ENCODE results near the gene GTPBP1.

Gene GTPBP1

DNA sequence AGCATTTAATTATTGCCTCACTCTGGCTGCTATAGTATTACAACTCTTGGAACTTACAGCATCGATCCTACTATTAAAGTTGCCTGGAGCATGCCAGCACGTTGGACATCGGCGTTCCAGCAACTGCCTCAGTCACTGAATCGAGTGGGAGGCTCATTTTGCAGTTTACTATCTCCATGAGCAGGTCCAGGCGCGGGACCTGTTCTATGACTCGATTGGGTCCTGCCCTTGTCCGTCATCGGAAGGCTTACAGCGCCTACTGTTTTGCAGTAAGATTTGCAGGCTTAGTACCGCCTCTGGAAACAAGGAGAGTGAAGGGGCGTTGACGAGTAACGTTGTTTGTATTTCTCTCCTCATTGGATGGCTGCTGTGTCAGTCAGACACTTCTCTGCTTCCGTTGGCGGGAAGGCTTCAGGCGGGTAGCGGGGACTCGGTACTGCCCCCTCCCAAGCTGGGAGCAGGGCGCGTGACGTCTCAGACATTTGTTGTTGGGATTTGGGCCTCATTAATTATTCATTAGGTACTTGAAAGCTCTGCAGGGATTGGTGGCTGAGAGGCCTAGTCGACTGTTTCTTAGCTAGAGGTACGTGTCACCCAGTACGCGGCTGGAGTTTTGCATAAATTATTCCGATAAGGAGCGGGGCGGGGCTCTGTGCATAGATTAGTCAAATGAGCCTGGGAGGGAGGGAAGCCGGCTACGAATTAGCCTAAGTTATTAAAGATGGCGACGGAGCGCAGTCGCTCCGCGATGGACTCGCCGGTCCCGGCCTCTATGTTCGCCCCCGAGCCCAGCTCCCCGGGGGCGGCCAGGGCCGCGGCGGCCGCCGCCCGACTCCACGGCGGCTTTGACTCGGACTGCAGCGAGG is at the start of gene GTPBP1:
Gene GTPBP1 (plus strand): TSS at position 710 of the 866 bp plus-strand sequence. CDS start 12 bp downstream, at position 722.
- TF ChIP-seq GATA2 (IDR thresholded peaks at IDR 0.05; ENCODE audit: low read depth, low read length), result no peak
- no peak for TF ChIP-seq GATA3 (IDR thresholded peaks at IDR 0.05; ENCODE audit: low read depth, low read length)

DNA sequence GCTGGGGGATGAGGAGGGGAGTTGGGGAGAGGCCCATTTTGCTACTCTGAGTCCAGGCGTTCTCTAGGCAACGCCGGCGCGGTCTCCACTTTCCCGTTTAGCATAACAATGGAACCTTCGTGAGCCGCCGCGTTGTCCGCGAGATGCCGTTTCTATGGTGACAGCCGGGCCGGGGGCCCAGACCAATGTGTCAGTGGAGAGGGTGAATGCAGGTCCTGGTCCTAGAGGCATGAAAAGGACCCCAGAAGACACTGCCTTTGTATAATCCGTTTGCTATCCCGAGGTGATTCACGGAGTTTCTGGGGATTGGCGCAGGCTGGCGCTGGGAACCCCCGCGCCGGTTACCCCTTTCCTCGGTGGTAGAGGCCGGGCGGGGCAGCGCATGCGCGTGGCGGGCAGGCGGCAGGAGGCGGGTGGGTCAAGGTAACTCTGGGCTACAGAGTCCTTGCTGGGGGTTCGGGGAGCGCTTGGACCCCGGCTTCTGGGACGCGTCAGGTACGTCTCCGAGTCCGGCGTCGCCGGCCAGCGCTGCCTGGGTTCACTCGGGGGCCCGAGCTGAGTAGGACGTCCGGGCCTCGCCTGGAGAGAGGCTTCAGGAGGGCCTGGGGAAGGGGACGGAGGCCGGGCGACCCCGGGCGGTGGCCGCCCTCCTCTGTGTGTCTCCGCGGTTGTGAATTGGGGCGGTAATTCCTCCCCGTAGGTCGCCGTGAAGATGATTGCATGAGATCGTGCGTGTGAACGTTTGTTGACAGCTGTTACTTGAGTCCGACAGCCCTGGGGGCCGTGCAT is 49.3 kb upstream of the GTPBP1 start, which contains the start of the genes CBY1 and FAM227A:
Gene CBY1 (plus strand): TSS at position 383 of the 789 bp plus-strand sequence. CDS start 11,417 bp downstream, outside the sequence.
Gene FAM227A (minus strand): TSS at position 137 of the 789 bp plus-strand sequence. CDS start 6,224 bp downstream, outside the sequence.
- TF ChIP-seq GATA3 (IDR thresholded peaks at IDR 0.05; ENCODE audit: low read depth, low read length), result no peak

DNA sequence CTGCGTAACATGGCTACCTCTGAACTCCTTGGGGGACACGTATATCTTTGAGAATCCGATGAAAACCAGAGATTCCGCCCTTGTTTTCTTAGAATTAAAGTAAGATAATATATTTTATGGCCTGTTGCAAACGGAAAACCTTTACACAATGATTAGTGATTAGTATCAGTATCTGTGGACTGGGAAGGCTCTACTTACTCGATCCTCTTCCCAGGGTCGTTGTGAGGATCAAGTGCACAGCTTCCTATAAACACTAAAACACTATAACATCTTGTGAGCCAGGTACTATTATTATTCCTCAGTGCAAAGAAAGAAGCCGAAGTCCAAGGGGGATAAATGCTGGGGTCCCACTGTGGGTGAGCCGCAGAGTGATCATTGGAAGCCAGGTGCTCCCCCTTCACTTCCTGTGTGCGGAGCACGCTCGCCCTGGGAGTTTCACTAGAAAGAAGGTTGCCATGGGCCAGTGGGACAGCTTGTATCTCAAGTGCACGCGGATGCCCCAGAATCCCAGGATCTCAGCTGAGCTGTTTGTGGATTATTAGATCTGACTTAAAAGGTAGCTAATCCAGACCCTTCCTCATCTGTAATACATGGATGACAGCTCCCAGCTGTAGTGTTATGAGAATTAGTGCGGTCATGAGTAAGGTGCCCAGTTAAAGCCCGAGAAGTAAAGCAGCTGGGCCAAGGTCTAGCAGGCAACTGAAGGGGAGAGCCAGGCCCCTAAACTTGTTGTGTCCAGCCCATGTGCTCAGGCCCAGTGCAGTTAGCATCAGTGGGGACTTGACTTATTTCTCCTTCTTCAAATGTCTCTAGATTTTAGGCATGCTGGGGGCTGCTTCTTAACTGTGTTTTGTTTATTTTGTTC is 48.5 kb upstream of the GTPBP1 start:
- TF ChIP-seq GATA3 (IDR thresholded peaks at IDR 0.05; ENCODE audit: low read depth, low read length), result no peak
- no peak for TF ChIP-seq GATA2 (IDR thresholded peaks at IDR 0.05; ENCODE audit: low read depth, low read length)

DNA sequence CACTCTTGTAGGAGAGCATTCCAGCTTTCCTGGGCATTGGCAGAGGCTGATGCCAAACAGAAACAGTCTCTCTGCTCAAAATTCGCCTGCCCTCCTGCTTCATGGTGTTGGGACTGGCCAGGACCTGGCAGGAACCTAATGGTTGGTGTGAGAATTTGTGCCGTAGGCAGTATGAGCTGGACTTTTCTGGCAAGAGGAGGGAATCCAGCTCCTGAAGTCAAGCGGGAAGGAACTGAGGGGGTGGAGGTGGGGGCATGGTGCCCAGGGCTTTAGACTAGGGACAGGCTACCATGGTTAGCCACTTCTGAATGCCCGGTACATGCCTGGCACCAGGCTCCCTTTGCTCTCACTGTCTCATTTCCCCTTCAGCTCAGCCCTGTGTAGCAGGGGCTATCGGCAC is 30.9 kb upstream of the GTPBP1 start:
- no peak for TF ChIP-seq GATA2 (IDR thresholded peaks at IDR 0.05; ENCODE audit: low read depth, low read length)
- TF ChIP-seq GATA3 (IDR thresholded peaks at IDR 0.05; ENCODE audit: low read depth, low read length), result no peak

DNA sequence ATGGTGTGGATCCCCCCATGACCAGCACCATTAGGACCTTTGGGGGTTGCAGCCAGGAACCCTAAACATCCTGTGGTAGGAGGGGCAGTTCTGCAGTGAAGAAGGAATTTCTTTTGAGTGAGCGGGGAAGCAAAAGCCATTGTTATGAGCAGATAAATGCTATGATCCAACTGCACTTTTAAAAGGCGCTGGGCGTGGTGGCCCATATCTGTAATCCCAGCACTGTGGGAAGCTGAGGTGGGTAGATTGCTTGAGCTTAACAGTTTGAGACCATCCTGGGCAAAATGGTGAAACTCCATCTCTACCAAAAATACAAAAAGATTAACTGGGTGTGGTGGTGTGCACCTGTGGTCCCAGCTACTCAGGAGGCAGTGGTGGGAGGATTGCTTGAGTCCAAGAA is 29.9 kb upstream of the GTPBP1 start:
- TF ChIP-seq GATA3 (IDR thresholded peaks at IDR 0.05; ENCODE audit: low read depth, low read length), result no peak
- no peak for TF ChIP-seq GATA2 (IDR thresholded peaks at IDR 0.05; ENCODE audit: low read depth, low read length)

DNA sequence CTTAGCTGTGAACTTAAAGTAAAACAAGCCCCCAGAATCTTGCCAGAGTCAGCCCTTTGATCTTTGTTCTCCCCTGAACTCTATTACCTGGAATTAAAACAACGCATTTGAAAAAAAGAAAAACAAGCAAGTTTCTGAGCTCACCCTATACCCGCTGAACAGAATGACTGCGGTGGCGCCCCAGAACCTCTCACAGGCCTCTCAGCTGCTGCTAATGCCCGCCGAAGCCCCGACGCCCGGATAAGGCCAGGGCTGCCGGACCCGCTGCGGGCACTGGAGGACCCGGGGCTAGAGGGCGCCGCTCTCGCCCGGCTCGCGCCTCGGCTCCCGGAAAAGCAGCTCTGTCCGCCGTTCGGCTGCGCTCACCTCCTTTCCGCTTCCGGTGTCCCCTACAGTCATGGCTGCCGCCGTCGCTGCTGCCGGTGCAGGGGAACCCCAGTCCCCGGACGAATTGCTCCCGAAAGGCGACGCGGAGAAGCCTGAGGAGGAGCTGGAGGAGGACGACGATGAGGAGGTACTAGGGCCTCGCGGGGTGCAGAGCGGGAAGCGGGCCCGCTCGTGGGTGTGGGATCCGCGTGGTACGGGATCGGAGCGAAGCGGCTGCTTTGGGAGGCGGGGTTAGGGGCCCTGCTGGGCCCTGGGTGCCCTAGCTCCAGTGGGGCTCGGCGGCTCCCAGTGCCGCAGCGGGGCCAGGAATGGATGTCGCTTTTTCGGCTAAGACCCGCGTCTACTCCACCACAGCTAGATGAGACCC is 24.0 kb upstream of the GTPBP1 start, which contains the start of gene TOMM22:
Gene TOMM22 (plus strand): TSS at position 376 of the 754 bp plus-strand sequence. CDS start 22 bp downstream, at position 398.
- TF ChIP-seq GATA3 (IDR thresholded peaks at IDR 0.05; ENCODE audit: low read depth, low read length), result no peak
- no peak for TF ChIP-seq GATA2 (IDR thresholded peaks at IDR 0.05; ENCODE audit: low read depth, low read length)

DNA sequence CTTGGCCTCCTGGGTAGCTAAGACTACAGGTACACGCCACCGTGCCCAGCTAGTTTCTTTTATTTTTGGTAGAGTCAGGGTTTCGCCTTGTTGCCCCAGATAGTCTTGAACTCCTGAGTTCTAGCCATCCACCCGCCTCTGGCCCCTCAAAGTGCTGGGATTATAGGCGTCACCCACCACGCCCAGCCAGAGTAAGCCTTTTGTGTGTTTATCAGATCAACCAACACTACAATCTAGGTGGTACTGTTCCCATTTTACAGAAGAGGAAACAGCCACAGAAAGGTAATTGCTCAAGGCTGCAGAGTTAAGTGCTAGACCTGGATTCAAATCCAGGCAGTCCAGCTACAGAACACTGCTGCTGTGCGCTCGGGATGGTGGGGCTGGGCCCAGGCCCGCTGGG is 20.8 kb upstream of the GTPBP1 start:
- TF ChIP-seq GATA2 (IDR thresholded peaks at IDR 0.05; ENCODE audit: low read depth, low read length) (no peak), GATA3 (IDR thresholded peaks at IDR 0.05; ENCODE audit: low read depth, low read length) (no peak)

DNA sequence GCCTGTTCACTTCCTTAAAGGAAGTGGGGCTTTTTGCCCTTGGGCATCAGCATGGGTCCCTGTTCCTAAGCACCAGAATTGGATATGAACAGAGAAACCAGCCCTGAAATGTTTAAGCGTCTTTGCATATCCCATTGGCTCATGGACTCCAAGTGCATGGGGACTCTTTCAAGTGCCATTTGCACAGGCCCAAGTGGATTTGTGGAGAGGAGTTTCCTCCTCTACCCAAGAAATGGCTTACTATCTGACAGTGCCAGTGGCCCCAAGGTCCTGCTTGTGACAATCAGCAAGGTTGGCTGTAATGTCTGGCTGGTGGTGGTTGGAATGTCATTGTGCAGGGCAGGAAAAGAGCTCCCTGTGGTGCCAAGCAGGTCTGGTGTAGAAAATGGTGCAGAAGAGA is 20.0 kb upstream of the GTPBP1 start:
- no peak for TF ChIP-seq GATA2 (IDR thresholded peaks at IDR 0.05; ENCODE audit: low read depth, low read length)
- TF ChIP-seq GATA3 (IDR thresholded peaks at IDR 0.05; ENCODE audit: low read depth, low read length), result no peak

DNA sequence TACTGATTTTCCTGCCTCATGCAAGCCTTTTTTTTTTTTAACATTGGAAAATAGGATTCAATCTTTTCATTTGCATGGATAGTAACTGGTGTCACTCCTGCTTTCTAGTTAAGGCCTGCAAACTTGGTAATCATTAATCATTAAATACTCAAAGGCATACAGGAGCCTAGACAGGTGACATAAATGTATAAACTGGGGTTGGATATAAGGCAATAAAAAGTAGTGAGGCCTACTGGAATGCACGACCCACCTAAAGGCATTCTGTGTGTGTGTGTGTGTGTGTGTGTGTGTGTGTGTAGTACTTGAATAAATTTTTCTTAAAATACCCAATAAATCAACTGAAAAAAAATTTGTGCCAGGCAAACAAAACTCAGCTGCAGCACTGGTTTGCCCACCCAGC is 16.1 kb upstream of the GTPBP1 start:
- no peak for TF ChIP-seq GATA3 (IDR thresholded peaks at IDR 0.05; ENCODE audit: low read depth, low read length)
- TF ChIP-seq GATA2 (IDR thresholded peaks at IDR 0.05; ENCODE audit: low read depth, low read length), result no peak

DNA sequence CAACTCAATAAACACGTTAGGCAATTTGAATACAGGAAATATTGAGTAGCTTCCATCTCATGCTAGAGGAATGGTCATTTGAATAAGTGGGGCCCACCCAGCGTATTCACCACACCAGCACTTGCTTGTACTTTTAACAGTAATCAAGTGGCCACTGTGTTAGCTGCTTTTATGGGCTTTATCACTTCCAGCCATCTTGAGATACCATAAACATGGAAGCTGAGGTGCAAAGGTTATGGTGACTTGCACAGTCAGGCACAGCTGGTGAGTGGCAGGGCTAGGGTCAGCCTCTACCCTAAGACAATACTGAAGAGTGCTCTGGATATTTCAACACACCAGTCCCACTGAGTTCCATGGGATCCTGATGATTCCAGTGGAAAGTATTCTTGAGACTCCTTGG is 11.7 kb upstream of the GTPBP1 start:
- TF ChIP-seq GATA2 (IDR thresholded peaks at IDR 0.05; ENCODE audit: low read depth, low read length) (no peak), GATA3 (IDR thresholded peaks at IDR 0.05; ENCODE audit: low read depth, low read length) (no peak)

DNA sequence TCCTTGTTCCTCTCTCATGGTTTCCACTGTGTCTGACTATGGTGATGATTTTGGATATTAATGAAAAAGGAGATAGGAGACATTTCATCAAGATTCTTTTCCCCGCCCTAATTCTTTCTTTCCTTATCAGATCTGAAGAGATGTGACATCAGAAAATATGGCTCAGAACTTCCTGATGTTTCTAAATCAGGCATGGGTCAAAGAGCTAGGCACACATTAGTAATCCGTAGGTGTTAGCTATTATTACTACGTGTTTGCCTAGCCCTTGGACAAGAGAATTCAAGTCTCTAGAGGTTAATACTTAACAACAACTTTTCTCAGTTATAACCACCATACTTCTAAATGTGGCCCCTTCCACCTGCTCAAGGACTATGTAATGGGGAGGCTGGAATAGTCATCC is 10.8 kb upstream of the GTPBP1 start:
- TF ChIP-seq GATA3 (IDR thresholded peaks at IDR 0.05; ENCODE audit: low read depth, low read length) (no peak), GATA2 (IDR thresholded peaks at IDR 0.05; ENCODE audit: low read depth, low read length) (no peak)

DNA sequence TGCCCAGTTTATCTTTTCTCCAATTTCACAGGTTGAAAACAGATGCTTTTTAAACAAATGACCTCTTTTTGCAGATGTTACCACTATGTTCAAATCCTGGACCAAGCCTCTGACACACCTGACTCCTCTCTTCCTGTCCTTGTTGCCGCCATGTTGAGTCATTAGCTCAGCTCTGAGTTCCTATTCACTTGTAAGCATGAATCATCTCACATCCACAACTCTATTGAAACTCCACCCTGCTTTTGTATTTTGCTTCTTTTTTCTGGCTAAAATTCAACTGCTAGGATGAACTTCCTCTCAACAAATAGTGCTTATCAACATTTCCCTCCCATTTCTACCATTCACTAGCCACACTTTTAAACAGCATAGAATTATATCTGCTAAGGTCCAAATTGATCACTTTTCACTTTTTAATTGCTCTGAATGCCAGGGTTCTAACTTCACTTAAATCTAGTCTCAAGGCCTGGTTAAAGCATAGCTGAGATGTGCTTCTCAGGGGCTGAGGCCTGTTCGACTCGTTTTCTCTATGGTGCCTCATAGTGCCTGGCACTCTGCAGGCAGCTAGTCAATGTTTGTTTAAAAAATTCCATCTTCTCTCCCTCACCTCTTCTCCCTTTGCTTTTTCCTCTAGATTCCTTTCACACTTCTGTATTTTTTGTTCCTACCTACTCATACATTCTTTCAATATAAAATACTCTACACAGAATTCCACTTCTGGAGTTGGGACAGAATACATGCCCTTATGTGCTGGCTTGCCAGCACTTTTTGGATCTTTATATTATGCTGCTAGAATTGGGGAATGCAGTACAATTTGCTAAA is 8.9 kb upstream of the GTPBP1 start:
- no peak for TF ChIP-seq GATA3 (IDR thresholded peaks at IDR 0.05; ENCODE audit: low read depth, low read length)
- TF ChIP-seq GATA2 (IDR thresholded peaks at IDR 0.05; ENCODE audit: low read depth, low read length), result no peak
